GM20431 (cell line): Measurements from ENCODE around the gene DDX11.
"Not testable (repeated sequence)": the region's sequence is repeated elsewhere in the genome, so short reads cannot be mapped to it uniquely, and the experiment has no call there.

Experiments
- in situ Hi-C: fragments of 300-500 bp; cut with MseI, MboI; formaldehyde crosslinking; loops from one replicate; pipeline ENCODE4 v1.15.0; 2020; ENCODE audit warnings: low sequenced_read_pairs; ENCODE audit not compliant: unreplicated experiment

The DDX11 gene

GRCh38 chr12:31119192-31119802, 45.6 kb downstream of the DDX11 start:
- in situ Hi-C loops = loop anchor here (10.0 kb wide), 1 partner anchor 116 kb away; no protein-coding TSS in a partner anchor

DNA sequence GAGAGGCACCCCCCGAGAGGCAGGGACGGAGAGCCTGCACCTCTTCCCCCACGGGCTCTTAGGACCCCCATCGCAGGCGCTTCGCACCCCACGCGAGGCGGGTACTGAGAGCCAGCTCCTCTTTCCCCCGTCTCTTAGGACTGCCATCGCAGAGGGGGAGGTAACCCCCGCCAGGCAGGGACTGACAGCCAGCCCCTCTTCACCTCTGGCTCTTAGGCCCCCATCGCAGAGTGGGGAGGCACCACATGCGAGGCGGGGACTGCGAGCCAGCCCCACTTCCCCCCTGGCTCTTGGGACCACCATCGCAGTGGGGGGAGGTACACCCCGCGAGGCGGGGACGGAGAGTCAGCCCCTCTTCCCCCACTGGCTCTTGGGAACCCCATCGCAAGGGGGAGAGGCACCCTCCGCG, 46.1 kb downstream of the DDX11 start:
- in situ Hi-C loops = loop anchor here (10.0 kb wide), 1 partner anchor 115 kb away; no protein-coding TSS in a partner anchor

DNA sequence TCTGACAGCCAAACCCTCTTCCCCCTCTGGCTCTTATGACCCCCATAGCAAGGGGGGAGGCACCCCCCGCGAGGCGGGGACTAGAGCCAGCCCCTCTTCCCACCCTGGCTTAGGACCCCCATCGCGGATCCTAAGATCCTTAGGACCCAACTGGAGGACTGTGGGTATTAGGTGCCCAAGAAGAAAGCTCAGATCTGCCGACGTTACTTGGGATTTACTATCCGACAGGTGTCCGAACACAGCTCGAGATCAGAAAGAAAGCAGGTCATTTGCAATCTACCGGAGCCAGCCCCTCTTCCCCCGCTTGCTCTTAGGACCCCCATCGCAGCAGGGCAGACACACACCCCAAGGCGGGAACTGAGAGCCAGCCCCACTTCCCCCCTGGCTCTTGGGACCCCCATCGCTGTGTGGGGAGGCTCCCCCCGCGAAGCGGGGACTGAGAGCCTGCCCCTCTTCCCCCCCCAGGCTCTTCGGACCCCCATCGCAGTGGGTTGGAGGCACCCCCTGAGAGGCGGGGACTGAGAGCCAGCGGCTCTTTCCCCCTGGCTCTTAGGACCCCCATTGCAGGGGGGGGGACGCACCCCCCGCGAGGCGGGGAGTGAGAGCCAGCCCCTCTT, 46.8 kb downstream of the DDX11 start:
- in situ Hi-C loops = no loop called here

DNA sequence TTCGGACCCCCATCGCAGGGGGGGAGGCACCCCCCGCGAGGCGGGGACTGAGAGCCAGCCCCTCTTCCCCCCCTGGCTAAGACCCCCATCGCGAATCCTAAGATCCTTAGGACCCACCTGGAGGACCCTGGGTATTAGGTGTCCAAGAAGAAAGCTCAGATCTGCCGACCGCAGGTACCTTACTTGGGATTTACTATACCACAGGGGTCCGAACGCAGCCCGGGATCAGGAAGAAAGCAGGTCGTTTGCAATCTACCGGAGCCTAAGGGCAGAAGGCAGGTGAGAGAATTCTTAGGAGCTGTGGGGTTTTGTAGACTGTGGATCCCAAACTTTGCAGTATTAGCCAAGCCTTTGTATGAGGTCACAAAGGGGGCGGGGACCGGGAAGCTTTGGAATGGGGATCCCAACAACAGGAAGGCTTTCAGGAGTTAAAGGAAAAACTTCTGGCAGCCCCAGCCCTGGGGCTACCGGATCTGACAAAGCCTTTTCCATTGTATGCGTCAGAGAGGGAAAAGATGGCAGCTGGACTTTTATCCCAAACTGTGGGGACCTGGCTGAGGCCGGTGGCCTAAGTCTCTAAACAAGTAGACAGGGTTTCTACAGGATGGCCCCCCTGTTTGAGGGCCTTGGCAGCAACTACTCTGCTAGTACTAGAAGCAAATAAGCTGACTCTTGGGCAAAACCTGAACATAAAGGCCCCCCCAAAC, 47.5 kb downstream of the DDX11 start:
- in situ Hi-C loops = not testable (repeated sequence)

DNA sequence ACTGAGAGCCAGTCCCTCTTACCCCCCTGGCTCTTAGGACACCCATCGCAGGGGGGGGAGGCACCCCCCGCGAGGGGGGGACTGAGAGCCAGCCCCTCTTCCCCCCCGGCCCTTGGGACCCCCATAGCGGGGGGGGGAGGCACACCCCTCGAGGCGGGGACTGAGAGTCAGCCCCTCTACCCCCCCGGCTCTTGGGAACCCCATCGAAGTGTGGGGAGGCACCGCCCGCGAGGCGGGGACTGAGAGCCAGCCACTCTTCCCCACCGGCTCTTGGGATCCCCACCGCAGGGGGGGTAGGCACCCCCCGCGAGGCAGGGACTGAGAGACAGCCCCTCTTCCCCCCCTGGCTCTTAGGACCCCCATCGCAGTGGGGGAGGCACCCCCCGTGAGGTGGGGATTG, 48.8 kb downstream of the DDX11 start:
- in situ Hi-C loops = no loop called here

GRCh38 chr12:31124158-31124557, 50.5 kb downstream of the DDX11 start:
- in situ Hi-C loops = not testable (repeated sequence)

DNA sequence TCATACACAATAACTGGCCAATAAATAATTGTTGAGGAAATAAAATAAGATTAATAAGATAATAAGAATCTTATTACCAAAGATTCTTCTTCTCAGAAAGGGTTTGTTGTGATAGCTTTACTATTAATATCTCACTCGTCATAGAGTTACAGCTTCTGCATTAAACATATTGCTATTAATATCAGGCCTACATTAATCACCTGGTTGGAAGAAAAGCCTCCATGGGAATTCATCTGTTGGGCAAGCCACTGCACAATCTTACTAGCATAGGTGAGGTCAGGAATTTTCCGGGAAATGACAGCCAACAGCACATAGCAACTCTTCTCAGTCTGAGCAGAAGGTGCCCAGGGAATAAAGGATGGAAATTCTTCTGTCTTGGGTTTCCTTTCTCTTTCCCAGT, 51.5 kb downstream of the DDX11 start:
- in situ Hi-C loops = not testable (repeated sequence)

DNA sequence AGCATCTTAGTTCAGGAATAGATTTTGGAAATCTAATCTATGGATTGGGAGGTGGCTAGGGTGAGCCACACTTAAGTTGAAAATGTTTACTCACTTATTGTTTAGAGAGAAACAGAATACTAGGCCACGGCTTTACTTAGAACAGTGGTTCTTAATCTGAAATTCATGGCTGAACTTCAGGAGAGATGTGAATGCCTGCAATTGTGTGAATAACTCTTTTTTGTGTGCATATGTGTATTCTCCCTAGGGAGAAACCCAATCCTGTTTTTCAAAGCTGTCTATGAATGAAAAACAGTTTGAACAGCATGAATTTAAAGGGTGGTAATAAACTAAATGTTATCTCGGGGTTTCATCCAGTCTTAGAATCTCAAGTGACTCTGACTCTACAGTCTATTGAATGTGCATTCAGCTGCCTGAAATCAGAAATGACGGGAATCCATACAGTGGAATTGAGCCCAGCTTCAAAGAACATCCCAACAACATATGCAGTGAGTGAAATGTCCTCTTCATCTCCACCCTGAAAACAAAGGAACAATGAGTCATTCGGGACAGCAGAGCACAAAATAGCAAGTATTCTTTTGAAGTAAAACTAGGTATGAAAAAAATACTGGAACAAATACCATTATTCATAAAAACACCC, 53.7 kb downstream of the DDX11 start:
- in situ Hi-C loops = not testable (repeated sequence)

- in situ Hi-C loops = not testable (repeated sequence)
Observed at GRCh38 chr12:31136581-31136980, 62.9 kb downstream of the DDX11 start.

- in situ Hi-C loops = not testable (repeated sequence)
Observed at GRCh38 chr12:31144768-31145167, 71.1 kb downstream of the DDX11 start.

GRCh38 chr12:31145296-31145695, 71.6 kb downstream of the DDX11 start:
- in situ Hi-C loops = not testable (repeated sequence)

DNA sequence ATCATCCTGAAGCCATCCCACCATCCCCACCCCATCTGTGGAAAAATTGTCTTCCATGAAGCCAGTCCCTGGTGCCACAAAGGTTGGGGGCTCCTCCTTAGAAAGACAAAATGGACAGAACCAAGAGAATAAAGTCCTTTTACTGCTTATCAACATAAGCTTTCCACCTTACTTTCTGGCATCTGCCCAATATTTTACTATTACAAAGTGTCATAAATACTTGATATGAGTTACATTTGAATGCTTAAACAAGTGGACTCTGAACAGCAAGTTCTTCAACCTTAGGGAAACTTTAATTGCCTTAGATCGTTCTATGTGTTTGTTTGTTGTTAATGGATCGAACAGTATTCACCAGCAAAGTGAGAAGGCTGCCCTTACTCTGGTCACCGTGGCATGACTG, 73.8 kb downstream of the DDX11 start:
- in situ Hi-C loops = not testable (repeated sequence)

- in situ Hi-C loops = not testable (repeated sequence)
Observed at GRCh38 chr12:31150766-31151165, 77.1 kb downstream of the DDX11 start.
